ENCODE results near the gene PDPN. TPM values are rescaled to one million over a fixed set of nuclear protein-coding genes. Genes with fewer than 3 reads are reported as not detected.

The PDPN gene
- total and polyA plus RNA-seq, 2 donors from 2014 or later = 4.6 to 7.4 TPM

DNA sequence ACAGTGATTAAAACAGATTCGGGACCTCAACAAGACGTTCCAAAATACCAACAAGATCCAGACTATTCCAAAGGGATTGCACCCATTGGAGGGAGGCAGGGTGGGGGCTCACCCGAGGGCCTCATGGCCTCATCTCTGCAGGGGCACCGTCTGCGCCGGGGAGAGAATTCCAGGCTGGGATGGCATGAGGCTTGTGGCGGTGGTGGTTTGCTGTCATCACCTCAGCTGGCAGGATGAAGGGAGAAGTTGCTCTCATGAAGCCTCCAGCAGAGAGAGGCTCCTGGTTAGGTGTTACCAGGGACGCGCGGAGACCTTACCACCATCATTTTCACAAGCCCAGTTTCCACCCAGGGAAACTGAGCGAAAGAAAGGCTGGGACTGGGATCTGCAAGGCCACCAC lies 6.7 kb upstream of the PDPN start:
- Histone ChIP-seq H3K27me3 (ENCODE audit: control insufficient read depth, insufficient read depth, low read length) (no peaks in the 10 kb centered on the region), H3K4me3 (ENCODE audit: low read length in 3 of 3) (no peak overlapping the region), H3K36me3 (ENCODE audit: control insufficient read depth in 2 of 3, insufficient read depth in 3 of 3, low read length in 3 of 3) (no peaks in the 10 kb centered on the region), H3K4me1 (ENCODE audit: control insufficient read depth in 2 of 3, insufficient read depth in 2 of 3, low read depth in 1 of 3, low read length in 3 of 3) (no peaks in the 10 kb centered on the region), H3K9ac (ENCODE audit: low read length in 3 of 3) (no peak overlapping the region), H3K27ac (ENCODE audit: low read depth in 2 of 2, low read length in 2 of 2) (no peak overlapping the region), H3K9me3 (ENCODE audit: control insufficient read depth in 2 of 3, insufficient read depth in 1 of 3, low read length in 3 of 3) (no peaks in the 10 kb centered on the region)
- intact Hi-C loops (cut with DNase I) = no loop called here
- DNase-seq = no peak
- FAIRE-seq = no peak
- TF ChIP-seq, protein P1, sequence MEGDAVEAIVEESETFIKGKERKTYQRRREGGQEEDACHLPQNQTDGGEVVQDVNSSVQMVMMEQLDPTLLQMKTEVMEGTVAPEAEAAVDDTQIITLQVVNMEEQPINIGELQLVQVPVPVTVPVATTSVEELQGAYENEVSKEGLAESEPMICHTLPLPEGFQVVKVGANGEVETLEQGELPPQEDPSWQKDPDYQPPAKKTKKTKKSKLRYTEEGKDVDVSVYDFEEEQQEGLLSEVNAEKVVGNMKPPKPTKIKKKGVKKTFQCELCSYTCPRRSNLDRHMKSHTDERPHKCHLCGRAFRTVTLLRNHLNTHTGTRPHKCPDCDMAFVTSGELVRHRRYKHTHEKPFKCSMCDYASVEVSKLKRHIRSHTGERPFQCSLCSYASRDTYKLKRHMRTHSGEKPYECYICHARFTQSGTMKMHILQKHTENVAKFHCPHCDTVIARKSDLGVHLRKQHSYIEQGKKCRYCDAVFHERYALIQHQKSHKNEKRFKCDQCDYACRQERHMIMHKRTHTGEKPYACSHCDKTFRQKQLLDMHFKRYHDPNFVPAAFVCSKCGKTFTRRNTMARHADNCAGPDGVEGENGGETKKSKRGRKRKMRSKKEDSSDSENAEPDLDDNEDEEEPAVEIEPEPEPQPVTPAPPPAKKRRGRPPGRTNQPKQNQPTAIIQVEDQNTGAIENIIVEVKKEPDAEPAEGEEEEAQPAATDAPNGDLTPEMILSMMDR (IDR thresholded peaks at IDR 0.05; ENCODE audit: borderline replicate concordance, extremely low read depth, insufficient read depth) = no peak

DNA sequence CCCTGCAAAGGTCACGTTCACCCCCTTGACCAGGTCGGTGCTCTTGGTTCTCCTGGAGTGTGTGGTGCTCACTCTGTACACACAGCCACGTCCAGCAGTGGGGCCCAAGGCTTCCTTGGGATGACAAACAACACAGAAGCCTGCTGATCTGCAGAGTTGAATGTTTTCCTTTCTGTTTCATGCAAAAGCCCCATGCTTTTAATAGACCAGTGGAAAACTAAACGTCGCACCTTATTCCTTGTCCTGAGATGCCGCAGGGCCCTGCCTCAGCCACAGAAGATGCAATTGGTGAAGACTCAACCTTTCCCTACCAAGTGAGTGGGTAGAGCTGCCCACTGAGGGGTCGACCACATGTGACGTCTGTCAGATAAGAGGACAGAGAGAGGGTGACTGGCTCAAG lies 5.8 kb upstream of the PDPN start:
- Histone ChIP-seq H3K27ac (ENCODE audit: low read depth in 2 of 2, low read length in 2 of 2) (no peak overlapping the region), H3K4me3 (ENCODE audit: low read length in 3 of 3) (no peak overlapping the region), H3K27me3 (ENCODE audit: control insufficient read depth, insufficient read depth, low read length) (no peaks in the 10 kb centered on the region), H3K4me1 (ENCODE audit: control insufficient read depth in 2 of 3, insufficient read depth in 2 of 3, low read depth in 1 of 3, low read length in 3 of 3) (no peaks in the 10 kb centered on the region), H3K9ac (ENCODE audit: low read length in 3 of 3) (no peak overlapping the region), H3K9me3 (ENCODE audit: control insufficient read depth in 2 of 3, insufficient read depth in 1 of 3, low read length in 3 of 3) (no peaks in the 10 kb centered on the region), H3K36me3 (ENCODE audit: control insufficient read depth in 2 of 3, insufficient read depth in 3 of 3, low read length in 3 of 3) (no peaks in the 10 kb centered on the region)
- no peak for DNase-seq
- TF ChIP-seq, protein P1 (IDR thresholded peaks at IDR 0.05; ENCODE audit: borderline replicate concordance, extremely low read depth, insufficient read depth) = no peak
- intact Hi-C loops (cut with DNase I) = no loop called here
- FAIRE-seq = no peak

- no peak overlapping the region for H3K27ac ChIP-seq (ENCODE audit: low read depth in 2 of 2, low read length in 2 of 2)
- no peaks in the 10 kb centered on the region for H3K4me1 ChIP-seq (ENCODE audit: control insufficient read depth in 2 of 3, insufficient read depth in 2 of 3, low read depth in 1 of 3, low read length in 3 of 3)
- H3K36me3 ChIP-seq (ENCODE audit: control insufficient read depth in 2 of 3, insufficient read depth in 3 of 3, low read length in 3 of 3) = no peaks in the 10 kb centered on the region
- DNase-seq = no peak
- H3K27me3 ChIP-seq (ENCODE audit: control insufficient read depth, insufficient read depth, low read length) = no peaks in the 10 kb centered on the region
- no peaks in the 10 kb centered on the region for H3K9me3 ChIP-seq (ENCODE audit: control insufficient read depth in 2 of 3, insufficient read depth in 1 of 3, low read length in 3 of 3)
- no peak overlapping the region for H3K9ac ChIP-seq (ENCODE audit: low read length in 3 of 3)
- H3K4me3 ChIP-seq (ENCODE audit: low read length in 3 of 3) = no peak overlapping the region
- intact Hi-C loops (cut with DNase I) = no loop called here
- TF ChIP-seq, protein P1 (IDR thresholded peaks at IDR 0.05; ENCODE audit: borderline replicate concordance, extremely low read depth, insufficient read depth) = no peak
- FAIRE-seq = no peak
Measured at GRCh38 chr1:13581446-13581845, 2.2 kb upstream of the PDPN start.

Data from kidney (tissue), 14 donors.